Karpas-422 (cell line): ENCODE results near the gene AKAP8. TPM values are rescaled to one million over a fixed set of nuclear protein-coding genes. Genes with fewer than 3 reads are reported as not detected.
A peak's percentile ranks its signal among the peaks of the same experiment; 100 is the strongest.
"Not testable (repeated sequence)": the region's sequence is repeated elsewhere in the genome, so short reads cannot be mapped to it uniquely, and the experiment has no call there.

Source experiments
- DNase-seq: peaks from one replicate; pipeline ENCODE4 v3.0.0-alpha.2; 2015
- H2AFZ ChIP-seq: fragments of 200-600 bp; sonication (generic); 2 replicates; pipeline ENCODE4 v1.6.1; 2014; ENCODE audit warnings: antibody characterized with exemption, low read length, mixed read lengths
- H3K27ac ChIP-seq: fragments of 200-600 bp; sonication (generic); 2 replicates; pipeline ENCODE4 v1.5.1; 2014; ENCODE audit warnings: mild to moderate bottlenecking, low read length, moderate library complexity
- H3K27me3 ChIP-seq: fragments of 200-600 bp; sonication (generic); 2 replicates; pipeline ENCODE4 v1.6.1; 2014; ENCODE audit warnings: low read length, mixed read lengths
- H3K36me3 ChIP-seq: fragments of 200-600 bp; sonication (generic); 2 replicates; pipeline ENCODE4 v1.6.1; 2014; ENCODE audit warnings: low read length, mixed read lengths; ENCODE audit not compliant: insufficient read depth
- H3K4me1 ChIP-seq: fragments of 200-600 bp; sonication (generic); 2 replicates; pipeline ENCODE4 v1.6.1; 2014; ENCODE audit warnings: mild to moderate bottlenecking, low read length, mixed read lengths
- H3K4me2 ChIP-seq: fragments of 200-600 bp; sonication (generic); 2 replicates; pipeline ENCODE4 v1.6.1; 2014; ENCODE audit warnings: low read length, low read depth, mild to moderate bottlenecking; ENCODE audit not compliant: poor library complexity, severe bottlenecking
- H3K4me3 ChIP-seq: fragments of 200-600 bp; sonication (generic); 2 replicates; pipeline ENCODE4 v1.5.1; 2014; ENCODE audit warnings: mild to moderate bottlenecking, antibody characterized with exemption, low read length, mixed read lengths
- H3K79me2 ChIP-seq: fragments of 200-600 bp; sonication (generic); 2 replicates; pipeline ENCODE4 v1.6.1; 2014; ENCODE audit warnings: mild to moderate bottlenecking, low read length, mixed read lengths
- H3K9ac ChIP-seq: fragments of 200-600 bp; sonication (generic); 2 replicates; pipeline ENCODE4 v1.6.0; 2014; ENCODE audit warnings: low read length
- H3K9me2 ChIP-seq: fragments of 200-600 bp; sonication (generic), shearing (Covaris generic); replicated peaks from 2 replicates; pipeline ENCODE4 v1.6.0; 2014; ENCODE audit warnings: mild to moderate bottlenecking, low read length, moderate library complexity; ENCODE audit not compliant: insufficient read depth
- H3K9me3 ChIP-seq: fragments of 300-700, 200-600 bp; sonication (generic); 2 replicates; pipeline ENCODE4 v1.6.1; 2014; ENCODE audit warnings: low read length, mixed read lengths
- H4K20me1 ChIP-seq: fragments of 200-600 bp; sonication (generic); 2 replicates; pipeline ENCODE4 v1.6.1; 2014; ENCODE audit warnings: mild to moderate bottlenecking, antibody characterized with exemption, low read length, low read depth; ENCODE audit not compliant: insufficient read depth
- total RNA-seq: library from RNA; depleted of rRNA; stranded (reverse); fragments of >200 nt; shearing (Covaris generic); gene quantifications from 2 replicates; pipeline ENCODE4 v1.2.3, GENCODE V29; 2014; ENCODE audit warnings: low replicate concordance

AKAP8 gene
- total RNA-seq, 1 experiment from 2014 or later = 11.7 TPM

GRCh38 chr19:15417699-15418098, 38.1 kb upstream of the AKAP8 start:
- Histone ChIP-seq H3K36me3 (peaks cover 14% of the 10 kb centered on the region; the same call in 1 of the 2 replicates), H3K27ac (peak overlapping the region; percentile 67), H3K9ac (peak overlapping the region; percentile 94), H3K9me3 (no peaks in the 10 kb centered on the region), H3K9me2 (no peaks in the 10 kb centered on the region), H3K4me3 (peak overlapping the region; percentile 94), H2AFZ (no peak overlapping the region), H3K79me2 (peaks cover 58% of the 10 kb centered on the region), H3K27me3 (no peaks in the 10 kb centered on the region), H4K20me1 (peaks cover 39% of the 10 kb centered on the region; the same call in 1 of the 2 replicates), H3K4me1 (peaks cover 20% of the 10 kb centered on the region), H3K4me2 (peak overlapping the region; percentile 92)
- DNase-seq = no peak

GRCh38 chr19:15412832-15413231, 33.2 kb upstream of the AKAP8 start:
- no peak for DNase-seq
- Histone ChIP-seq H3K9me2 (no peaks in the 10 kb centered on the region), H2AFZ (no peak overlapping the region), H3K27ac (no peak overlapping the region), H3K36me3 (peaks cover 31% of the 10 kb centered on the region; the same call in 1 of the 2 replicates), H3K9ac (no peak overlapping the region), H4K20me1 (peaks cover 62% of the 10 kb centered on the region; the same call in 1 of the 2 replicates), H3K79me2 (peaks cover 98% of the 10 kb centered on the region), H3K9me3 (no peaks in the 10 kb centered on the region), H3K4me2 (no peak overlapping the region), H3K27me3 (no peaks in the 10 kb centered on the region), H3K4me1 (peaks cover 13% of the 10 kb centered on the region), H3K4me3 (no peak overlapping the region)

- Histone ChIP-seq H3K79me2 (peaks cover 98% of the 10 kb centered on the region), H4K20me1 (peaks cover 58% of the 10 kb centered on the region; the same call in 1 of the 2 replicates), H3K36me3 (peaks cover 21% of the 10 kb centered on the region; the same call in 1 of the 2 replicates)
- not testable (repeated sequence) for H3K9ac ChIP-seq, H3K4me3 ChIP-seq, H2AFZ ChIP-seq, H3K9me3 ChIP-seq, H3K9me2 ChIP-seq, H3K4me1 ChIP-seq, H3K27me3 ChIP-seq, H3K4me2 ChIP-seq, DNase-seq, H3K27ac ChIP-seq
Observed at GRCh38 chr19:15411351-15411750, 31.8 kb upstream of the AKAP8 start.

GRCh38 chr19:15404780-15405211, 25.2 kb upstream of the AKAP8 start:
- peaks cover 87% of the 10 kb centered on the region for H3K79me2 ChIP-seq
- H3K4me1 ChIP-seq = peaks cover 12% of the 10 kb centered on the region
- no peak overlapping the region for H3K4me2 ChIP-seq
- H3K9ac ChIP-seq = no peak overlapping the region
- no peak overlapping the region for H3K4me3 ChIP-seq
- no peaks in the 10 kb centered on the region for H3K9me2 ChIP-seq
- H3K27me3 ChIP-seq = no peaks in the 10 kb centered on the region
- peaks cover 51% of the 10 kb centered on the region for H4K20me1 ChIP-seq
- no peak for DNase-seq
- no peak overlapping the region for H2AFZ ChIP-seq
- no peaks in the 10 kb centered on the region for H3K9me3 ChIP-seq
- peaks cover 23% of the 10 kb centered on the region for H3K36me3 ChIP-seq
- H3K27ac ChIP-seq = no peak overlapping the region

GRCh38 chr19:15404097-15404779, 24.7 kb upstream of the AKAP8 start:
- H3K79me2 ChIP-seq = peaks cover 84% of the 10 kb centered on the region
- no peak for DNase-seq

GRCh38 chr19:15403151-15403531, 23.6 kb upstream of the AKAP8 start:
- peaks cover 12% of the 10 kb centered on the region for H3K4me1 ChIP-seq
- no peak overlapping the region for H3K9ac ChIP-seq
- peaks cover 73% of the 10 kb centered on the region for H3K79me2 ChIP-seq
- peaks cover 44% of the 10 kb centered on the region for H4K20me1 ChIP-seq
- no peaks in the 10 kb centered on the region for H3K9me3 ChIP-seq
- no peak overlapping the region for H3K4me3 ChIP-seq
- H3K9me2 ChIP-seq = no peaks in the 10 kb centered on the region
- no peaks in the 10 kb centered on the region for H3K27me3 ChIP-seq
- H3K36me3 ChIP-seq = peaks cover 16% of the 10 kb centered on the region
- no peak for DNase-seq
- H3K27ac ChIP-seq = no peak overlapping the region
- no peak overlapping the region for H3K4me2 ChIP-seq
- H2AFZ ChIP-seq = no peak overlapping the region

More at GRCh38 chr19:15404097-15404779, 24.7 kb upstream of the AKAP8 start:
- Histone ChIP-seq H3K4me2 (no peak overlapping the region), H4K20me1 (peaks cover 46% of the 10 kb centered on the region), H3K27me3 (no peaks in the 10 kb centered on the region), H3K27ac (no peak overlapping the region), H3K4me1 (peaks cover 12% of the 10 kb centered on the region), H3K9ac (no peak overlapping the region), H3K36me3 (peaks cover 18% of the 10 kb centered on the region), H3K9me2 (no peaks in the 10 kb centered on the region), H3K4me3 (no peak overlapping the region), H2AFZ (no peak overlapping the region), H3K9me3 (no peaks in the 10 kb centered on the region)

GRCh38 chr19:15402411-15403150, 23.0 kb upstream of the AKAP8 start:
- H3K4me3 ChIP-seq = no peak overlapping the region
- no peaks in the 10 kb centered on the region for H3K9me2 ChIP-seq
- H3K4me2 ChIP-seq = no peak overlapping the region
- peaks cover 18% of the 10 kb centered on the region for H3K36me3 ChIP-seq
- no peak overlapping the region for H2AFZ ChIP-seq
- peaks cover 12% of the 10 kb centered on the region for H3K4me1 ChIP-seq
- peaks cover 43% of the 10 kb centered on the region for H4K20me1 ChIP-seq
- DNase-seq = no peak
- H3K9ac ChIP-seq = no peak overlapping the region
- H3K27me3 ChIP-seq = no peaks in the 10 kb centered on the region
- H3K79me2 ChIP-seq = peaks cover 70% of the 10 kb centered on the region
- no peaks in the 10 kb centered on the region for H3K9me3 ChIP-seq
- H3K27ac ChIP-seq = no peak overlapping the region

- H3K79me2 ChIP-seq = peaks cover 59% of the 10 kb centered on the region
- no peak for DNase-seq
Observed at GRCh38 chr19:15401397-15401710, 21.8 kb upstream of the AKAP8 start.

More at GRCh38 chr19:15401397-15401710, 21.8 kb upstream of the AKAP8 start:
- Histone ChIP-seq H3K9ac (no peak overlapping the region), H3K27ac (no peak overlapping the region), H3K36me3 (peaks cover 22% of the 10 kb centered on the region), H3K4me2 (no peak overlapping the region), H2AFZ (no peak overlapping the region), H3K4me3 (no peak overlapping the region), H3K9me3 (no peaks in the 10 kb centered on the region), H3K27me3 (no peaks in the 10 kb centered on the region), H4K20me1 (peaks cover 33% of the 10 kb centered on the region), H3K4me1 (peaks cover 12% of the 10 kb centered on the region), H3K9me2 (no peaks in the 10 kb centered on the region)
